GM06990 (cell line): ENCODE measurements around the gene SERPINC1.

Experiments
- DNase-seq: peaks from one replicate; pipeline ENCODE4 v3.0.0-alpha.2; 2011; ENCODE audit not compliant: insufficient read length; ENCODE audit errors: extremely low read depth
- H3K27me3 ChIP-seq: replicated peaks from 2 replicates; pipeline ENCODE4 v1.6.0; 2011; ENCODE audit warnings: low read length; ENCODE audit not compliant: control insufficient read depth, insufficient read depth
- H3K36me3 ChIP-seq: 2 replicates; pipeline ENCODE4 v1.5.1; 2011; ENCODE audit warnings: low read length; ENCODE audit not compliant: control insufficient read depth, insufficient read depth
- H3K4me3 ChIP-seq: replicated peaks from 2 replicates; pipeline ENCODE4 v1.5.1; 2011; ENCODE audit warnings: low read depth, mild to moderate bottlenecking, control low read depth, low read length
- TF ChIP-seq, protein P1 (sequence below): IDR thresholded peaks from 2 replicates; pipeline ENCODE4 v1.5.1; 2011; ENCODE audit warnings: low read length, control low read depth, mild to moderate bottlenecking, inconsistent platforms; ENCODE audit not compliant: insufficient read depth, poor library complexity, severe bottlenecking

Gene SERPINC1

DNA sequence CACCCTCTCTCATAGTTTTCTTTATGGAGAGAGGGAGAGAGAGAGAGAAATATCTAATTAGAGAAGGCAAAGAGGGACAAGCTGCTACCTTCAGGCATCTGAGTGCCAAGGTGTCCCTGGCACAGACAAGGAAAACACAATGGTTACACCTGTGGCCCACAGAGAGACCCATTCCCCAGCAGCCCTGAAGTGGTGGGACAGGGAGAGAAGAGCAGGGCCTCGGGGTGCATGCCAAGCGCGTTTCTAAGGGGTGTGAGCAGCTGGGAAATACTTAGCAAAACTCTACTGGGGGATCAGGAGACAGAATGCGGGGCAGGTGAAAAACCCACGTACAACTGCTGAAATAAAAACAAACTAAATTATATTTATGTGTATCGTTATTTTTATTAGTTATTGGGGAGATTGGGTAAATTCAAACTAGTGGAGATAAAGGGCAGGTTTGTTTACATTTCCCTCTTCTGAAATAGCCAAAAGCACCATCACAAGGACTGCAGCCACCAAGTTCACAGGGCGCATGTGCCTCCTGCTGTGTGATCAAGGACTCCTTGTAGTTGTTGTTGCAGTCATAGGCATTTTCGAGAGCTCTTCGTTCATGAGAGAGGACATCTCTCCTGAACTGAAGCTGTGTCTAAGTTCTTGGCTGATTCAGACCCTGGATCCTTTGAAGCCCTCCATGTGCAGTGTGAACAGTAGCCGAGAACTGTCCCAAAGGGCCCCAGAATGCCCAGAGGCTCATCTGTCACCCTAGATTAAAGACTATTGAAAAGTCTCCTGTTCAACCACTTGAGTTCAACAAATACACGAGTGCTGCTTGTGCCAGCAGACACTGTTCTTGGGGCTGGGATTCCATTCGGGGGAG lies 737 bp upstream of the SERPINC1 start:
- Histone ChIP-seq H3K36me3 (no peaks in the 10 kb centered on the region), H3K27me3 (no peaks in the 10 kb centered on the region), H3K4me3 (no peak overlapping the region)
- no peak for DNase-seq
- TF ChIP-seq, protein P1, sequence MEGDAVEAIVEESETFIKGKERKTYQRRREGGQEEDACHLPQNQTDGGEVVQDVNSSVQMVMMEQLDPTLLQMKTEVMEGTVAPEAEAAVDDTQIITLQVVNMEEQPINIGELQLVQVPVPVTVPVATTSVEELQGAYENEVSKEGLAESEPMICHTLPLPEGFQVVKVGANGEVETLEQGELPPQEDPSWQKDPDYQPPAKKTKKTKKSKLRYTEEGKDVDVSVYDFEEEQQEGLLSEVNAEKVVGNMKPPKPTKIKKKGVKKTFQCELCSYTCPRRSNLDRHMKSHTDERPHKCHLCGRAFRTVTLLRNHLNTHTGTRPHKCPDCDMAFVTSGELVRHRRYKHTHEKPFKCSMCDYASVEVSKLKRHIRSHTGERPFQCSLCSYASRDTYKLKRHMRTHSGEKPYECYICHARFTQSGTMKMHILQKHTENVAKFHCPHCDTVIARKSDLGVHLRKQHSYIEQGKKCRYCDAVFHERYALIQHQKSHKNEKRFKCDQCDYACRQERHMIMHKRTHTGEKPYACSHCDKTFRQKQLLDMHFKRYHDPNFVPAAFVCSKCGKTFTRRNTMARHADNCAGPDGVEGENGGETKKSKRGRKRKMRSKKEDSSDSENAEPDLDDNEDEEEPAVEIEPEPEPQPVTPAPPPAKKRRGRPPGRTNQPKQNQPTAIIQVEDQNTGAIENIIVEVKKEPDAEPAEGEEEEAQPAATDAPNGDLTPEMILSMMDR, result no peak

DNA sequence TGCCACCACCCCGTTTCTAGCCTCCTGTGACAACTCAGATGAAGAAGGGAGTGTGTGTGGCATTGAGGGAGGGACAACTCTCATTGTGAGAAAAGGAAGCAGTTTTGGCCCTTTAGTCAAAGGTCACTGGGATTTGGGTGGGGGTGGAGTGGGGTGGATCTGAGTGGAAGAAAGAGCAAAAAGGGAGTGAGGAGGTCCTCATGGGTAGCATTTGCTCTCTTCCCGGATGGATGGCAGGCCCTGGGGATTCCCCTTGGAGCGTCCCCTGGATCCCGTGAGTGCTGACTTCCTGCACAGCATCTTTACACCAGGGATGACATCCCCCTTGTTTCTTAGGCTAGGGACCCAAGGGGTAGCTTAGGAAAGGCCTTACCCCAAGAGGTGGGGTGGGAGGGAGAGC lies 460 bp downstream of the SERPINC1 start:
- Histone ChIP-seq H3K4me3 (no peak overlapping the region), H3K27me3 (no peaks in the 10 kb centered on the region), H3K36me3 (no peaks in the 10 kb centered on the region)
- no peak for DNase-seq
- TF ChIP-seq, protein P1, result no peak

DNA sequence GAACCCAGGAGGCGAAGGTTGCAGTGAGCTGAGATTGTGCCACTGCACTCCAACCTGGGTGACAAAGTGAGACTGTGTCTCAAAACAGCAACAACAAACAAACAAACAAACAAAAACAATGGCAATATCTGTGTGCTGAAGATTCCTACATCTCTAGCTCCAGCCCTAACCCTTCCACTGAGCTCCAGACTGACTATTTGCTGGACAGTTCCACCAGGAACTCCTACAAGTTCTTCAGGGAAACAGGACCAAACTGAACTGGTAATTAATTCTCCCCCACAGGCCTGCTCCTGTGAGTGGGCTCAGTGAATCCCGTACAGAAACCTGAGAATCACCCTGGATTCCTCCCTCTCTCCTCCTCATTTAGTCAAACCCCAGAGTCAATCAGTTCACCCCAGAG lies 1.5 kb downstream of the SERPINC1 start:
- Histone ChIP-seq H3K4me3 (no peak overlapping the region), H3K36me3 (no peaks in the 10 kb centered on the region), H3K27me3 (no peaks in the 10 kb centered on the region)
- TF ChIP-seq, protein P1, result no peak
- no peak for DNase-seq

DNA sequence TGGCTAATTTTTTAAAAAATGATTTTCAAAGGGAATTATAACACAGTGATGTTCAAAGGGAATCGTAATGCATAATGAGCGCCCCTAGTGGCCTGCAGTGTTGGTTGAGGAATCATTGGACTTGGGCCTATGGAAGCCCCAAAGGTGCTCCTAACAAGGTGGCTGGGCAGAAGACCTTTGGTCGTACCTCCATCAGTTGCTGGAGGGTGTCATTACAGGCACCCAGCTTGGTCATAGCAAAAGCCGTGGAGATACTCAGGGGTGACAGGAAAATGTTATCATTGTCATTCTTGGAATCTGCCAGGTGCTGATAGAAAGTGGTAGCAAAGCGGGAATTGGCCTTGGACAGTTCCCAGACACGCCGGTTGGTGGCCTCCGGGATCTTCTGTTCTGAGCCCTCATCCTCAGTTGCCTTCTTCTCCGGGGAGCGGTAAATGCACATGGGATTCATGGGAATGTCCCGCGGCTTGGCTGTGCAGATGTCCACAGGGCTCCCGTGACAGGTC lies 2.7 kb downstream of the SERPINC1 start:
- Histone ChIP-seq H3K36me3 (no peaks in the 10 kb centered on the region), H3K4me3 (no peak overlapping the region), H3K27me3 (no peaks in the 10 kb centered on the region)
- TF ChIP-seq, protein P1, result peak; percentile 81
- DNase-seq, result no peak

DNA sequence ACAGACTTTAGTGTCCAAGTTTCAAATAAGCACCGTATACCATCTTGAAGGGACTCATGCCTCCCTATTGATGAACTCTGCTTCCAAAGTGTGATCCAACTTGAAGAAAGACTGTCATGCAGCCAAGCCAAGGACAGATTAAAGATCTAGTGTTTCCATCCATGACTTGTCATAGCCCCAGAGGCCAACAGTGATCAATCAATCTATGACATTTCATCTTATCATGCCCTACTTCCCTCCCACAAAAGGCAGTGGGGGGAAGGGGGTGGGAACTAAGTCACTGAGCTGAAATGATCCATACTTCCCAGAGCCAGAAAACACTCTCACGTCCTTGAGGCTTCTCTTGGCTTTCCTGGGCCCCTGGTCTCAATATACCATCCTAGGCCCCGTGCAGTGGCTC lies 4.0 kb downstream of the SERPINC1 start:
- Histone ChIP-seq H3K27me3 (no peaks in the 10 kb centered on the region), H3K36me3 (no peaks in the 10 kb centered on the region), H3K4me3 (no peak overlapping the region)
- DNase-seq, result no peak
- TF ChIP-seq, protein P1, result no peak
